Neural progenitor cell (in vitro differentiated cells): Measurements from ENCODE around the gene CALHM5.

Source experiments
- EZH2 ChIP-seq: fragments of 200-600 bp; sonication (generic); IDR thresholded peaks from 2 replicates; pipeline ENCODE4 v1.6.1; 2017; ENCODE audit warnings: antibody characterized with exemption, mild to moderate bottlenecking, moderate library complexity
- EZH2phosphoT487 ChIP-seq: fragments of 200-600 bp; sonication (generic); IDR thresholded peaks from 2 replicates; pipeline ENCODE4 v1.6.1; 2017; ENCODE audit warnings: antibody characterized with exemption
- TF ChIP-seq, protein P1 (sequence below): fragments of 200-600 bp; sonication (generic); IDR thresholded peaks from 2 replicates; pipeline ENCODE4 v1.5.1; 2017; ENCODE audit warnings: antibody characterized with exemption, mild to moderate bottlenecking

DNA sequence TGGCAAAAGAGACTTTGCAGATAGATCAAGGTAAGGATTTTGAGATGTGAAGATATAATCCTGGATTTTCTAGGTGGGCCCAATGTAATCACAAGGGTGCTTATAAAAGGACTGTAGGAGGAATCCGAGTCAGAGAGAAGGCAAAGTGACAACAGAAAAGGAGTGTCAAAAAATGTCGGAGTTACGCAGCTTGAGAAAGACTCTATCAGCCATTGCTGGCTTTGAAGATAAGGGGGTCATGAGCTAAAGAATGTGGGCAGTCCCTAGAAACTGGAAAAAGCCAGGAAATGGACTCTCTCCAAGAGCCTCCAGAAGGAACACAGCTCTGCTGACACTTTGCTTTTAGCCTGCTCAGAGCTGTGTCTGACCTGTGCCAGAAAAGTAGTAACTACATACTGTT lies 51.2 kb downstream of the CALHM5 start:
- TF ChIP-seq, protein P1, sequence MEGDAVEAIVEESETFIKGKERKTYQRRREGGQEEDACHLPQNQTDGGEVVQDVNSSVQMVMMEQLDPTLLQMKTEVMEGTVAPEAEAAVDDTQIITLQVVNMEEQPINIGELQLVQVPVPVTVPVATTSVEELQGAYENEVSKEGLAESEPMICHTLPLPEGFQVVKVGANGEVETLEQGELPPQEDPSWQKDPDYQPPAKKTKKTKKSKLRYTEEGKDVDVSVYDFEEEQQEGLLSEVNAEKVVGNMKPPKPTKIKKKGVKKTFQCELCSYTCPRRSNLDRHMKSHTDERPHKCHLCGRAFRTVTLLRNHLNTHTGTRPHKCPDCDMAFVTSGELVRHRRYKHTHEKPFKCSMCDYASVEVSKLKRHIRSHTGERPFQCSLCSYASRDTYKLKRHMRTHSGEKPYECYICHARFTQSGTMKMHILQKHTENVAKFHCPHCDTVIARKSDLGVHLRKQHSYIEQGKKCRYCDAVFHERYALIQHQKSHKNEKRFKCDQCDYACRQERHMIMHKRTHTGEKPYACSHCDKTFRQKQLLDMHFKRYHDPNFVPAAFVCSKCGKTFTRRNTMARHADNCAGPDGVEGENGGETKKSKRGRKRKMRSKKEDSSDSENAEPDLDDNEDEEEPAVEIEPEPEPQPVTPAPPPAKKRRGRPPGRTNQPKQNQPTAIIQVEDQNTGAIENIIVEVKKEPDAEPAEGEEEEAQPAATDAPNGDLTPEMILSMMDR: no peak
- no peak for TF ChIP-seq EZH2
- no peak for TF ChIP-seq EZH2phosphoT487
